ENCODE results near the gene SELENOO. TPM values are rescaled to one million over a fixed set of nuclear protein-coding genes. Genes with fewer than 3 reads are reported as not detected.
A peak's percentile ranks its signal among the peaks of the same experiment; 100 is the strongest.

SELENOO gene
- total RNA-seq, 1 experiment from 2014 or later: 27.0 TPM

DNA sequence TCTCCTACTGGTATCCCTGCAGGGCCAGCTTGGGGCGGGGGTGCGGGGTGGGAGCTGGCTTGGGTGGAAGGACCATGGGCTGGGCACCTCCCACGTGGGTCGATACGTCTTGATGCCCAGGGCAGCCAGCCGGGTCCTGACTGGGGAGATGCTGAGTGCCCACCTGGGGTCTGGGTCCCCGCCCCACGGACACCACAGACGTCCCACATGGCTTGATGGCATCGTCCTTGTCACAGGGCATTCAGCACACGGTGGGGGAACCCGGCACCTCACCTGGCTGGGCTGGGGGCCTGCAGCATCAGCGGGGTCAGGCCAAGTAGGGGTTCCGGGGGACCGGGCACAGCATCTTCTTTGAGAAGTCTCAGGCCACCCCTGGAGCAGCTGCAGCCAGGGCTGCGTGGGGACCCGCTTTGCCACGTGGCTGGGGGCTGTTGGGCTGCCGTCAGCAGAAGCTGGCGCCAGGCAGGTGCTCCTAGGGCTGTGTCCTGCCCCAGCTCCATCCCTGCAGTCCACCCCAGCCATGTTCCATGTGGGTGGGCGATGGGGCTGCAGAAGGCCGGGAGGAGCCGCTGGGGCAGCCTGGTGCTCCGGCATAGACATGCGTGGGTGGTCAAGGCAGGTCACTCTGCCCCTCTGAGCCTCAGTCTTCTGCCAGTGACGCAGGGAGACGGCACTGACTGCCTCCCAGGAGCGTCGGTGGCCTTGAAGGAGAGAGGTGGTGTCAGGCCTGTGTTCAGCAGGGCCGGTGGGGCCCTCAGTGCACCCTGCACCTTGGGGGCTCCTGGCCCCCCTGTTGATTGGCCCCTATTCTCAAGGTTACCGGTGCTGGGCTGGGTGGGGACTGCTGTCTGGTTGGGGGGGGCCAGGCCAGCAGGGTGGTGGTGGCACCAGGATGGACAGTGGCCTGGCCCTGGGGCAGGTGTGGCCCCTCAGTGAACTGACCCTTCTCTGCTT is 8.4 kb downstream of the SELENOO start (continued):
- TF ChIP-seq NR3C1 (CRISPR knock-in tag; conservative IDR thresholded peaks at IDR 0.05; ENCODE audit: low read depth): no peak
- TF ChIP-seq, protein P1, sequence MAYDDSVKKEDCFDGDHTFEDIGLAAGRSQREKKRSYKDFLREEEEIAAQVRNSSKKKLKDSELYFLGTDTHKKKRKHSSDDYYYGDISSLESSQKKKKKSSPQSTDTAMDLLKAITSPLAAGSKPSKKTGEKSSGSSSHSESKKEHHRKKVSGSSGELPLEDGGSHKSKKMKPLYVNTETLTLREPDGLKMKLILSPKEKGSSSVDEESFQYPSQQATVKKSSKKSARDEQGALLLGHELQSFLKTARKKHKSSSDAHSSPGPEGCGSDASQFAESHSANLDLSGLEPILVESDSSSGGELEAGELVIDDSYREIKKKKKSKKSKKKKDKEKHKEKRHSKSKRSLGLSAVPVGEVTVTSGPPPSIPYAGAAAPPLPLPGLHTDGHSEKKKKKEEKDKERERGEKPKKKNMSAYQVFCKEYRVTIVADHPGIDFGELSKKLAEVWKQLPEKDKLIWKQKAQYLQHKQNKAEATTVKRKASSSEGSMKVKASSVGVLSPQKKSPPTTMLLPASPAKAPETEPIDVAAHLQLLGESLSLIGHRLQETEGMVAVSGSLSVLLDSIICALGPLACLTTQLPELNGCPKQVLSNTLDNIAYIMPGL (CRISPR knock-in tag; IDR thresholded peaks at IDR 0.05): no peak

DNA sequence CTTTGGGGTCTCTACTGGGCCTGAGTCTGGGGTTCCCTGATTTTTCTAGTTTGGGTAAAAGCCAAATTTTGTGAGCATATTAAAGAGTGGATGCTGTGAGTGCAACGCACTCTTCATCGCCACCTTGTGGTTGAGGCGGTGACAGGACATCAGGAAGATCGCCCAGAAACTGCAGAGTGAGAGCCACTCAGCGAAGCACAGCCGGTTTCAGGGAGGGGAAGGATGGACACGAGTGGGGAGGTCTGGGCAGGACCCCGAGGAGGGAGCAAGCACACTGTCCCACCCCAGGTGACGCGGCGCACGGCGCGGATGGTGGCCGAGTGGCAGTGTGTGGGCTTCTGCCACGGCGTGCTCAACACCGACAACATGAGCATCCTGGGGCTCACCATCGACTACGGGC is 9.1 kb downstream of the SELENOO start:
- no peak overlapping the region for H3K4me3 Mint-ChIP-seq

DNA sequence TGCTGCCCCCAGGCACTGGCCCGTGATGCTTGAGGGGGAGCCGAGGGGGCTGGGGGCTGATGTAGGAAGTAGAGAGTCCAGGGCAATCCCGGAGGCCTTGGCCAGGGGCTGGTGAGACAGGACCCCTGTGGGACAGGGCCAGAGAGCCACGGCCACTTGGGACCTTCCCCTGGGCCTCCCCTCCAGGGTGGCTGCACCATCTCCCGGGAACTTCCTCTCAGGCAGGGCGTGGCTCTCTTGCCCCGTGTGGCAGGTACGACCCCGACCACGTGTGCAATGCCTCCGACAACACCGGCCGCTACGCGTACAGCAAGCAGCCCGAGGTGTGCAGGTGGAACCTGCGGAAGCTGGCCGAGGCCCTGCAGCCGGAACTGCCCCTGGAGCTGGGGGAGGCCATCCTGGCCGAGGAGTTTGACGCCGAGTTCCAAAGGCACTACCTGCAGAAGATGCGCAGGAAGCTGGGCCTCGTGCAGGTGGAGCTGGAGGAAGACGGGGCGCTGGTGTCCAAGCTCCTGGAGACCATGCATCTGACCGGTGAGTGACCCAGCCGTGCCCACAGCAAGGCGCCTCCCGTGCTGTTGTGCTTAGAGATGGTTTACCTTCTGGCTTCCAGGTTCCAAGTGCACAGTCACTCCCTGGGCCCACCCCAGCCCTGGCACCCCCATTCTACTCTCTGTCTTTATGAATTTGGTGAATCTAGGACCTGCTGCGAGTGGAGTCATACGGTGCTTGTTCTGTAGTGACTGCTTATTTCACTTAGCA is 9.7 kb downstream of the SELENOO start:
- CTCF ChIA-PET: interaction anchor here (0.5 kb wide), 1 partner anchor 72 kb away, joined by 3 read pairs; no protein-coding TSS in a partner anchor
- TF ChIP-seq PRDM15 (CRISPR knock-in tag; IDR thresholded peaks at IDR 0.05) (0 out of 2 replicates have a peak, but pooled peaks have one; percentile 12), ZNF232 (CRISPR knock-in tag; IDR thresholded peaks at IDR 0.05) (no peak)
- DNase-seq (ENCODE audit: low spot score) (no peak), ATAC-seq (no peak)
- POLR2A ChIA-PET: no interaction called here
- Mint-ChIP-seq H3K36me3 (peaks cover 43% of the 10 kb centered on the region), H3K4me1 (no peaks in the 10 kb centered on the region), H3K27me3 (ENCODE audit: low read depth) (no peaks in the 10 kb centered on the region), H3K27ac (no peak overlapping the region), H3K9me3 (no peaks in the 10 kb centered on the region), H3K4me3 (no peak overlapping the region)

More for the DNA sequence above, 9.1 kb downstream of the SELENOO start:
- Mint-ChIP-seq H3K9me3 (no peaks in the 10 kb centered on the region), H3K27ac (peak overlapping the region; percentile 53; the same call in 1 of the 2 replicates), H3K4me1 (no peaks in the 10 kb centered on the region), H3K36me3 (peaks cover 39% of the 10 kb centered on the region), H3K27me3 (ENCODE audit: low read depth) (no peaks in the 10 kb centered on the region)
- POLR2A ChIA-PET: no interaction called here
- TF ChIP-seq, protein P2, sequence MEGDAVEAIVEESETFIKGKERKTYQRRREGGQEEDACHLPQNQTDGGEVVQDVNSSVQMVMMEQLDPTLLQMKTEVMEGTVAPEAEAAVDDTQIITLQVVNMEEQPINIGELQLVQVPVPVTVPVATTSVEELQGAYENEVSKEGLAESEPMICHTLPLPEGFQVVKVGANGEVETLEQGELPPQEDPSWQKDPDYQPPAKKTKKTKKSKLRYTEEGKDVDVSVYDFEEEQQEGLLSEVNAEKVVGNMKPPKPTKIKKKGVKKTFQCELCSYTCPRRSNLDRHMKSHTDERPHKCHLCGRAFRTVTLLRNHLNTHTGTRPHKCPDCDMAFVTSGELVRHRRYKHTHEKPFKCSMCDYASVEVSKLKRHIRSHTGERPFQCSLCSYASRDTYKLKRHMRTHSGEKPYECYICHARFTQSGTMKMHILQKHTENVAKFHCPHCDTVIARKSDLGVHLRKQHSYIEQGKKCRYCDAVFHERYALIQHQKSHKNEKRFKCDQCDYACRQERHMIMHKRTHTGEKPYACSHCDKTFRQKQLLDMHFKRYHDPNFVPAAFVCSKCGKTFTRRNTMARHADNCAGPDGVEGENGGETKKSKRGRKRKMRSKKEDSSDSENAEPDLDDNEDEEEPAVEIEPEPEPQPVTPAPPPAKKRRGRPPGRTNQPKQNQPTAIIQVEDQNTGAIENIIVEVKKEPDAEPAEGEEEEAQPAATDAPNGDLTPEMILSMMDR (IDR thresholded peaks at IDR 0.05): peak; percentile 69
- TF ChIP-seq, protein P3, sequence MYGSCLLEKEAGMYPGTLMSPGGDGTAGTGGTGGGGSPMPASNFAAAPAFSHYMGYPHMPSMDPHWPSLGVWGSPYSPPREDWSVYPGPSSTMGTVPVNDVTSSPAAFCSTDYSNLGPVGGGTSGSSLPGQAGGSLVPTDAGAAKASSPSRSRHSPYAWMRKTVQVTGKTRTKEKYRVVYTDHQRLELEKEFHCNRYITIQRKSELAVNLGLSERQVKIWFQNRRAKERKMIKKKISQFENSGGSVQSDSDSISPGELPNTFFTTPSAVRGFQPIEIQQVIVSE (CRISPR knock-in tag; IDR thresholded peaks at IDR 0.05; ENCODE audit: borderline replicate concordance): no peak
- ATAC-seq (peak; percentile 50), DNase-seq (ENCODE audit: low spot score) (peak; percentile 58)
- CTCF ChIA-PET: no interaction called here

DNA sequence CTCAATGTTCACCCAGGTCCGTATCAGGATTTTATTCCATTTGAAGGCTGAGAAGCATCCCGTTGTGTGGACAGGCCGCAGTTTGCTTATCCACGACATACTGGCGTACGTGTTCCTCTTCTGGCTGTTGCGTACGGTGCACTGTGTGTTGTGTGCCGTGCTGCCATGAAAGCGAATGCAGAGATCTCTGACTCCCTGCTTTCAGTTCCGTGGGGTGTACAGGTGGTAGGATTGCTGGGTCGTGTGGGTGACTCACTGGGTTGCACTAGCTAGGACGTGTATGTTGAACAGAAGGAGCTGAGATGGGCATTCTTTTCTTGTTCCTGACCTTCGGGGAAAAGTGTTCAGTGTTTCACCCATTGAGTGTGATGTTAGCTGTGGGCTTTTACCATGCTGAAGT is 10.3 kb downstream of the SELENOO start:
- peaks cover 47% of the 10 kb centered on the region for H3K36me3 Mint-ChIP-seq
- no peaks in the 10 kb centered on the region for H3K9me3 Mint-ChIP-seq
- no peaks in the 10 kb centered on the region for H3K4me1 Mint-ChIP-seq
- no peak overlapping the region for H3K27ac Mint-ChIP-seq
- CTCF ChIA-PET: interaction anchor here (0.5 kb wide), 1 partner anchor 73 kb away, joined by 3 read pairs; no protein-coding TSS in a partner anchor
- no peak overlapping the region for H3K4me3 Mint-ChIP-seq
- TF ChIP-seq KAT7 (CRISPR knock-in tag; IDR thresholded peaks at IDR 0.05; ENCODE audit: borderline replicate concordance): no peak
- TF ChIP-seq, protein P1 (CRISPR knock-in tag; IDR thresholded peaks at IDR 0.05): no peak
- TF ChIP-seq, protein P4, sequence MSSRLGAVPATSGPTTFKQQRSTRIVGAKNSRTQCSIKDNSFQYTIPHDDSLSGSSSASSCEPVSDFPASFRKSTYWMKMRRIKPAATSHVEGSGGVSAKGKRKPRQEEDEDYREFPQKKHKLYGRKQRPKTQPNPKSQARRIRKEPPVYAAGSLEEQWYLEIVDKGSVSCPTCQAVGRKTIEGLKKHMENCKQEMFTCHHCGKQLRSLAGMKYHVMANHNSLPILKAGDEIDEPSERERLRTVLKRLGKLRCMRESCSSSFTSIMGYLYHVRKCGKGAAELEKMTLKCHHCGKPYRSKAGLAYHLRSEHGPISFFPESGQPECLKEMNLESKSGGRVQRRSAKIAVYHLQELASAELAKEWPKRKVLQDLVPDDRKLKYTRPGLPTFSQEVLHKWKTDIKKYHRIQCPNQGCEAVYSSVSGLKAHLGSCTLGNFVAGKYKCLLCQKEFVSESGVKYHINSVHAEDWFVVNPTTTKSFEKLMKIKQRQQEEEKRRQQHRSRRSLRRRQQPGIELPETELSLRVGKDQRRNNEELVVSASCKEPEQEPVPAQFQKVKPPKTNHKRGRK (CRISPR knock-in tag; IDR thresholded peaks at IDR 0.05; ENCODE audit: borderline replicate concordance): no peak
- no peak for TF ChIP-seq NFYB (CRISPR knock-in tag; conservative IDR thresholded peaks at IDR 0.05; ENCODE audit: low read depth)
- no peak for TF ChIP-seq FOXP1 (CRISPR knock-in tag; IDR thresholded peaks at IDR 0.05; ENCODE audit: borderline replicate concordance)
- TF ChIP-seq CREB1 (CRISPR knock-in tag; IDR thresholded peaks at IDR 0.05): no peak
- TF ChIP-seq OVOL2 (CRISPR knock-in tag; IDR thresholded peaks at IDR 0.05; ENCODE audit: borderline replicate concordance): no peak
- TF ChIP-seq FOXK1 (CRISPR knock-in tag; IDR thresholded peaks at IDR 0.05): no peak
- DNase-seq (ENCODE audit: low spot score) (no peak), ATAC-seq (no peak)
- POLR2A ChIA-PET: no interaction called here
- H3K27me3 Mint-ChIP-seq (ENCODE audit: low read depth): no peaks in the 10 kb centered on the region

All from WTC11 (cell line).